OCI-LY1 (cell line): ENCODE data around the gene RCAN3.

Source experiments
- EZH2 ChIP-seq: fragments of 200-600 bp; sonication (generic), shearing (Covaris generic); IDR thresholded peaks from 2 replicates; pipeline ENCODE4 v1.8.0; 2017; ENCODE audit warnings: borderline replicate concordance, mixed run types, mild to moderate bottlenecking, antibody characterized with exemption, low read length, moderate library complexity, mixed read lengths
- TF ChIP-seq, protein P1 (sequence below): fragments of 200-600 bp; sonication (generic), shearing (Covaris generic); IDR thresholded peaks from 2 replicates; pipeline ENCODE4 v1.5.1; 2017; ENCODE audit warnings: mild to moderate bottlenecking, antibody characterized with exemption, low read length, moderate library complexity, mixed read lengths

DNA sequence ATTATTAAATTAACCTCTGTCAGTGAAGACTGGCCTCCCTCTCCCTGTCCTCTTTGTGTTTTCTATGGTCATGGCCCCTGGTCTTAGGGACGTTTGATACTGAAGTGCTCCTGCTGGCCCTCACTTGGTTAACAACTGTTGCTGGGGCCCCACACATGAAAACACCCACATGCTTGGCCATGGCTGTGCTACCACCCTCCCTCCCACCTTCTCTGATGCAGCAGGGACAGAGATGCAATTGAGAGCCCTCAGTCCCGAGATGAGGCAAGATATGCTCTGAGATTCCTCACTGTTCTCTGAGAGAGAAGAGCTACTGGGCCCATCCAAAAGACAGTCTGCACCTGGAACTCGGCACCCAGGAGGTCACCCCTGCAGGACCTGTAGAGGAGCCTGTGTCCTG lies 86.6 kb downstream of the RCAN3 start:
- TF ChIP-seq, protein P1, sequence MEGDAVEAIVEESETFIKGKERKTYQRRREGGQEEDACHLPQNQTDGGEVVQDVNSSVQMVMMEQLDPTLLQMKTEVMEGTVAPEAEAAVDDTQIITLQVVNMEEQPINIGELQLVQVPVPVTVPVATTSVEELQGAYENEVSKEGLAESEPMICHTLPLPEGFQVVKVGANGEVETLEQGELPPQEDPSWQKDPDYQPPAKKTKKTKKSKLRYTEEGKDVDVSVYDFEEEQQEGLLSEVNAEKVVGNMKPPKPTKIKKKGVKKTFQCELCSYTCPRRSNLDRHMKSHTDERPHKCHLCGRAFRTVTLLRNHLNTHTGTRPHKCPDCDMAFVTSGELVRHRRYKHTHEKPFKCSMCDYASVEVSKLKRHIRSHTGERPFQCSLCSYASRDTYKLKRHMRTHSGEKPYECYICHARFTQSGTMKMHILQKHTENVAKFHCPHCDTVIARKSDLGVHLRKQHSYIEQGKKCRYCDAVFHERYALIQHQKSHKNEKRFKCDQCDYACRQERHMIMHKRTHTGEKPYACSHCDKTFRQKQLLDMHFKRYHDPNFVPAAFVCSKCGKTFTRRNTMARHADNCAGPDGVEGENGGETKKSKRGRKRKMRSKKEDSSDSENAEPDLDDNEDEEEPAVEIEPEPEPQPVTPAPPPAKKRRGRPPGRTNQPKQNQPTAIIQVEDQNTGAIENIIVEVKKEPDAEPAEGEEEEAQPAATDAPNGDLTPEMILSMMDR = no peak
- no peak for TF ChIP-seq EZH2
